ENCODE results near the gene ERBIN. TPM values are rescaled to one million over a fixed set of nuclear protein-coding genes. Genes with fewer than 3 reads are reported as not detected.

Gene ERBIN
- polyA plus RNA-seq, 1 of the 3 experiments (the other 2 are of a cell fraction), result 10.3 TPM

DNA sequence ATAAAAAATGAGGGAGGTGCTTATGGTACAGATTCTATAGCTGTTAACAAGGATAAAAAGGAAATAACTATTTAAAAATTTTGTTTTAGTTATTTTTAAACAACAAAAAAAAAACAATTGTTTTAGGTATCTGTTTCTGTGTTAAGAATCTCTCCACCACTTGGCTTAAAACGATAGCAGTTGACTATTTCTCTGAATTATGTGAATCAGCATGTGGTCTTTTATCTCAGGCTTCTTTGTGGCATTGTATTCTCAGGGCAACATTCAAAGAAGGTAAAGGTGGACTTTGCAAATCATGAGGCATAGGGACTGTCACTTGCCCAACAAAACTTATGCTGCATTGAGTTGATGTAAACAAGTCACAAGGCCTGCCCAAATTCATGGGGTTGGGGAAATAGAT lies 55.2 kb downstream of the ERBIN start (continued):
- TF ChIP-seq, protein P1, sequence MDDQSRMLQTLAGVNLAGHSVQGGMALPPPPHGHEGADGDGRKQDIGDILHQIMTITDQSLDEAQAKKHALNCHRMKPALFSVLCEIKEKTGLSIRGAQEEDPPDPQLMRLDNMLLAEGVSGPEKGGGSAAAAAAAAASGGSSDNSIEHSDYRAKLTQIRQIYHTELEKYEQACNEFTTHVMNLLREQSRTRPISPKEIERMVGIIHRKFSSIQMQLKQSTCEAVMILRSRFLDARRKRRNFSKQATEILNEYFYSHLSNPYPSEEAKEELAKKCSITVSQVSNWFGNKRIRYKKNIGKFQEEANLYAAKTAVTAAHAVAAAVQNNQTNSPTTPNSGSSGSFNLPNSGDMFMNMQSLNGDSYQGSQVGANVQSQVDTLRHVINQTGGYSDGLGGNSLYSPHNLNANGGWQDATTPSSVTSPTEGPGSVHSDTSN (IDR thresholded peaks at IDR 0.05), result no peak
- TF ChIP-seq GABPA (IDR thresholded peaks at IDR 0.05; ENCODE audit: low read depth) (no peak), JUND (IDR thresholded peaks at IDR 0.05) (no peak)

DNA sequence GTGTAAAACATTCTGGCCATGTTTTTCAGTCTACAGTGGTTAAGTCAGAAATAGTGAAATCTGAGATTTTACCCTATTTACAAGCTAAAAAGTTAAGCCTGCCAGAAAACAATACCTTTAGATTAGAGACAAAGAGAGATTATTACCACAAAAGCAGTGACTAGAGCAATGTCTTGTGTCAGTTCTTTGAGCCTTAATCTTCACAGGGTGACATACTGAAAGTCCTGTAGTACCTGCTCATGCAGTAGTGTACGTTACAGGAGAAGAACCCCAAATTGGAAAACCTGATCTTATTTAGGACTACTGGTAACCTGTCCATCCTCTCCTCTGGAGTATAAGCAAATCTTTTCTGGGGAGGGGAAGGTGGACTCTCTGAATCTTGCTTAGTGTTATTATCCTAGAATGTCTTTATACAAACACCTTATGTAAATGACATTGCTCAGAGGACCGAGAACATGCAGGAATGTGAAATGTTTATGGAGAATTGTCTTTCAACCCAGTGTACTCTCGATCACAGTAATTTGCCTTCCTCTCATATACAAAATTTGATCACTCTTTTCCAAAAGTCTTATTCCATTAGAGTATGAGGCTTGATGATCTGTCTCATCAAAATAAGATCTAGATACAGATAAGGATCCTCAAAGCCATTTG lies 55.7 kb downstream of the ERBIN start:
- Histone ChIP-seq H2AFZ (ENCODE audit: low read depth) (no peak overlapping the region), H3K79me2 (ENCODE audit: insufficient read depth) (peaks cover 96% of the 10 kb centered on the region), H3K4me1 (ENCODE audit: control insufficient read depth in 1 of 2, insufficient read depth in 2 of 2, low read depth in 1 of 2, low read length in 1 of 2) (peaks cover 2 to 13% of the 10 kb centered on the region in 2 experiments; a peak in 3 of 4 replicates), H3K36me3 (replicated peaks in 1 of 2; ENCODE audit: control insufficient read depth in 1 of 2, insufficient read depth in 2 of 2, low read length in 1 of 2) (peaks cover 0 to 2% of the 10 kb centered on the region in 2 experiments), H3K9me3 (no peaks in the 10 kb centered on the region), H3K27ac (ENCODE audit: low read depth in 2 of 2, low read length in 1 of 2) (no peak overlapping the region), H3K27me3 (ENCODE audit: insufficient read depth) (no peaks in the 10 kb centered on the region), H3K4me3 (ENCODE audit: low read depth in 2 of 2, low read length in 1 of 2) (no peak overlapping the region), H3K9me2 (no peaks in the 10 kb centered on the region; the same call in 1 of the 2 replicates), H3K4me2 (no peak overlapping the region), H3F3A (replicated peaks; ENCODE audit: insufficient read depth) (peaks cover 46% of the 10 kb centered on the region), H4K20me1 (ENCODE audit: insufficient read depth) (peaks cover 72% of the 10 kb centered on the region), H3K9ac (no peak overlapping the region)
- 89% methylated on average over 3 of the region's 3 CpGs for WGBS (ENCODE audit: low lambda C conversion rate)
- TF ChIP-seq CHD2 (IDR thresholded peaks at IDR 0.05; ENCODE audit: low read length, partially characterized antibody), result no peak
- no peak for TF ChIP-seq FOXJ3 (CRISPR knock-in tag; IDR thresholded peaks at IDR 0.05)
- TF ChIP-seq RXRA (IDR thresholded peaks at IDR 0.05; ENCODE audit: borderline replicate concordance, low read depth), result no peak
- no peak for TF ChIP-seq EP300 (IDR thresholded peaks at IDR 0.05; ENCODE audit: borderline replicate concordance in 1 of 2, low read depth in 1 of 2, low read length in 1 of 2)
- no peak for TF ChIP-seq GATA2 (CRISPR knock-in tag; IDR thresholded peaks at IDR 0.05)
- TF ChIP-seq GABPA (IDR thresholded peaks at IDR 0.05; ENCODE audit: low read depth), result no peak
- TF ChIP-seq NRF1 (IDR thresholded peaks at IDR 0.05; ENCODE audit: low read depth, low read length), result no peak
- TF ChIP-seq FOSL2 (IDR thresholded peaks at IDR 0.05; ENCODE audit: borderline replicate concordance, low read depth), result no peak
- TF ChIP-seq, protein P2, sequence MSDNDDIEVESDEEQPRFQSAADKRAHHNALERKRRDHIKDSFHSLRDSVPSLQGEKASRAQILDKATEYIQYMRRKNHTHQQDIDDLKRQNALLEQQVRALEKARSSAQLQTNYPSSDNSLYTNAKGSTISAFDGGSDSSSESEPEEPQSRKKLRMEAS (IDR thresholded peaks at IDR 0.05; ENCODE audit: low read depth), result no peak
- TF ChIP-seq ELF1 (IDR thresholded peaks at IDR 0.05), result no peak
- CTCF ChIA-PET, result no interaction called here
- POLR2A ChIA-PET, result no interaction called here
- no peak for DNase-seq

DNA sequence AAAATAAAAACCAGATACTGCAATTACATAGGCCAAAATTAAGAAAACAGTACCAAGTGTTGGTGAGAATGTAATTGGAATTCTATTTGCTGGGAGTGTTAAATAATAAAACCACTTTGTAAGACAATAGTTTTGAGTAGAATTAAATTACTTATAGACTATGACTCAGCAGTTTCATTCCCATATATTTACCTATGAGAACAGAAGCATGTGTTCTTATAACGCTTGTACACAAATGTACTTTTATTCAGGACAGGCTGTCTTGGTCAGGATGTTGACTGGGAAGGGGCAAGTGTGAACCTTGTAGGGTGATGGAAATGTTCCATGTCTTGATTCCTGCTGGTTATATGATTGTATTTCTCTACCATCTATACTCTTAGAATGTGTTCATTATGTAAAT lies 56.3 kb downstream of the ERBIN start:
- H3K79me2 ChIP-seq (ENCODE audit: insufficient read depth), result peaks cover 100% of the 10 kb centered on the region
- no peak overlapping the region for H3K4me3 ChIP-seq (ENCODE audit: low read depth in 2 of 2, low read length in 1 of 2)
- H3K27ac ChIP-seq (ENCODE audit: low read depth in 2 of 2, low read length in 1 of 2), result no peak overlapping the region
- H2AFZ ChIP-seq (ENCODE audit: low read depth), result no peak overlapping the region
- H3K9me3 ChIP-seq, result no peaks in the 10 kb centered on the region
- H3K27me3 ChIP-seq (ENCODE audit: insufficient read depth), result no peaks in the 10 kb centered on the region
- H3K9ac ChIP-seq, result no peak overlapping the region
- DNase-seq, result no peak
- peaks cover 2 to 13% of the 10 kb centered on the region in 2 experiments; a peak in 3 of 4 replicates for H3K4me1 ChIP-seq (ENCODE audit: control insufficient read depth in 1 of 2, insufficient read depth in 2 of 2, low read depth in 1 of 2, low read length in 1 of 2)
- CTCF ChIA-PET, result no interaction called here
- H3K9me2 ChIP-seq, result no peaks in the 10 kb centered on the region; the same call in 1 of the 2 replicates
- H3F3A ChIP-seq (replicated peaks; ENCODE audit: insufficient read depth), result peaks cover 46% of the 10 kb centered on the region
- POLR2A ChIA-PET, result no interaction called here
- H3K4me2 ChIP-seq, result no peak overlapping the region
- H3K36me3 ChIP-seq (replicated peaks in 1 of 2; ENCODE audit: control insufficient read depth in 1 of 2, insufficient read depth in 2 of 2, low read length in 1 of 2), result peaks cover 0 to 2% of the 10 kb centered on the region in 2 experiments
- peaks cover 78% of the 10 kb centered on the region for H4K20me1 ChIP-seq (ENCODE audit: insufficient read depth)
- 67% methylated on average over 1 of the region's 1 CpG for WGBS (ENCODE audit: low lambda C conversion rate)
- no peak for TF ChIP-seq RCOR1 (IDR thresholded peaks at IDR 0.05; ENCODE audit: low read length)
- no peak for TF ChIP-seq ELF1 (IDR thresholded peaks at IDR 0.05)
- TF ChIP-seq RXRA (IDR thresholded peaks at IDR 0.05; ENCODE audit: borderline replicate concordance, low read depth), result no peak
- no peak for TF ChIP-seq SIN3A (IDR thresholded peaks at IDR 0.05; ENCODE audit: borderline replicate concordance, low read depth, low read length)
- TF ChIP-seq, protein P1 (IDR thresholded peaks at IDR 0.05), result no peak
- TF ChIP-seq POLR2AphosphoS5 (IDR thresholded peaks at IDR 0.05; ENCODE audit: low read depth, low read length), result no peak
- no peak for TF ChIP-seq TAF1 (IDR thresholded peaks at IDR 0.05; ENCODE audit: borderline replicate concordance, low read depth, low read length)
- TF ChIP-seq EZH2phosphoT487 (IDR thresholded peaks at IDR 0.05; ENCODE audit: borderline replicate concordance, low read depth), result no peak
- TF ChIP-seq, protein P3, sequence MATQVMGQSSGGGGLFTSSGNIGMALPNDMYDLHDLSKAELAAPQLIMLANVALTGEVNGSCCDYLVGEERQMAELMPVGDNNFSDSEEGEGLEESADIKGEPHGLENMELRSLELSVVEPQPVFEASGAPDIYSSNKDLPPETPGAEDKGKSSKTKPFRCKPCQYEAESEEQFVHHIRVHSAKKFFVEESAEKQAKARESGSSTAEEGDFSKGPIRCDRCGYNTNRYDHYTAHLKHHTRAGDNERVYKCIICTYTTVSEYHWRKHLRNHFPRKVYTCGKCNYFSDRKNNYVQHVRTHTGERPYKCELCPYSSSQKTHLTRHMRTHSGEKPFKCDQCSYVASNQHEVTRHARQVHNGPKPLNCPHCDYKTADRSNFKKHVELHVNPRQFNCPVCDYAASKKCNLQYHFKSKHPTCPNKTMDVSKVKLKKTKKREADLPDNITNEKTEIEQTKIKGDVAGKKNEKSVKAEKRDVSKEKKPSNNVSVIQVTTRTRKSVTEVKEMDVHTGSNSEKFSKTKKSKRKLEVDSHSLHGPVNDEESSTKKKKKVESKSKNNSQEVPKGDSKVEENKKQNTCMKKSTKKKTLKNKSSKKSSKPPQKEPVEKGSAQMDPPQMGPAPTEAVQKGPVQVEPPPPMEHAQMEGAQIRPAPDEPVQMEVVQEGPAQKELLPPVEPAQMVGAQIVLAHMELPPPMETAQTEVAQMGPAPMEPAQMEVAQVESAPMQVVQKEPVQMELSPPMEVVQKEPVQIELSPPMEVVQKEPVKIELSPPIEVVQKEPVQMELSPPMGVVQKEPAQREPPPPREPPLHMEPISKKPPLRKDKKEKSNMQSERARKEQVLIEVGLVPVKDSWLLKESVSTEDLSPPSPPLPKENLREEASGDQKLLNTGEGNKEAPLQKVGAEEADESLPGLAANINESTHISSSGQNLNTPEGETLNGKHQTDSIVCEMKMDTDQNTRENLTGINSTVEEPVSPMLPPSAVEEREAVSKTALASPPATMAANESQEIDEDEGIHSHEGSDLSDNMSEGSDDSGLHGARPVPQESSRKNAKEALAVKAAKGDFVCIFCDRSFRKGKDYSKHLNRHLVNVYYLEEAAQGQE (IDR thresholded peaks at IDR 0.05; ENCODE audit: low read depth, low read length), result no peak
- TF ChIP-seq MXI1 (IDR thresholded peaks at IDR 0.05; ENCODE audit: low read depth, low read length), result no peak
- TF ChIP-seq RAD21 (IDR thresholded peaks at IDR 0.05; ENCODE audit: low read length), result no peak
- TF ChIP-seq EP300 (IDR thresholded peaks at IDR 0.05; ENCODE audit: borderline replicate concordance in 1 of 2, low read depth in 1 of 2, low read length in 1 of 2), result no peak

Measured in SK-N-SH (cell line).